GM12874 (cell line): ENCODE results near the gene PRPSAP2.

ENCODE experiments used
- TF ChIP-seq, protein P1 (sequence below): IDR thresholded peaks from 2 replicates; pipeline ENCODE4 v1.5.1; 2011; ENCODE audit warnings: low read depth, mild to moderate bottlenecking, control low read depth, low read length, moderate library complexity; ENCODE audit not compliant: insufficient read depth

Gene PRPSAP2

GRCh38 chr17:18976201-18976600 lies 118.3 kb downstream of the PRPSAP2 start:
- TF ChIP-seq, protein P1, sequence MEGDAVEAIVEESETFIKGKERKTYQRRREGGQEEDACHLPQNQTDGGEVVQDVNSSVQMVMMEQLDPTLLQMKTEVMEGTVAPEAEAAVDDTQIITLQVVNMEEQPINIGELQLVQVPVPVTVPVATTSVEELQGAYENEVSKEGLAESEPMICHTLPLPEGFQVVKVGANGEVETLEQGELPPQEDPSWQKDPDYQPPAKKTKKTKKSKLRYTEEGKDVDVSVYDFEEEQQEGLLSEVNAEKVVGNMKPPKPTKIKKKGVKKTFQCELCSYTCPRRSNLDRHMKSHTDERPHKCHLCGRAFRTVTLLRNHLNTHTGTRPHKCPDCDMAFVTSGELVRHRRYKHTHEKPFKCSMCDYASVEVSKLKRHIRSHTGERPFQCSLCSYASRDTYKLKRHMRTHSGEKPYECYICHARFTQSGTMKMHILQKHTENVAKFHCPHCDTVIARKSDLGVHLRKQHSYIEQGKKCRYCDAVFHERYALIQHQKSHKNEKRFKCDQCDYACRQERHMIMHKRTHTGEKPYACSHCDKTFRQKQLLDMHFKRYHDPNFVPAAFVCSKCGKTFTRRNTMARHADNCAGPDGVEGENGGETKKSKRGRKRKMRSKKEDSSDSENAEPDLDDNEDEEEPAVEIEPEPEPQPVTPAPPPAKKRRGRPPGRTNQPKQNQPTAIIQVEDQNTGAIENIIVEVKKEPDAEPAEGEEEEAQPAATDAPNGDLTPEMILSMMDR: no peak

- TF ChIP-seq, protein P1: no peak
These were observed 119.1 kb downstream of the PRPSAP2 start for GRCh38 chr17:18977021-18977420.

DNA sequence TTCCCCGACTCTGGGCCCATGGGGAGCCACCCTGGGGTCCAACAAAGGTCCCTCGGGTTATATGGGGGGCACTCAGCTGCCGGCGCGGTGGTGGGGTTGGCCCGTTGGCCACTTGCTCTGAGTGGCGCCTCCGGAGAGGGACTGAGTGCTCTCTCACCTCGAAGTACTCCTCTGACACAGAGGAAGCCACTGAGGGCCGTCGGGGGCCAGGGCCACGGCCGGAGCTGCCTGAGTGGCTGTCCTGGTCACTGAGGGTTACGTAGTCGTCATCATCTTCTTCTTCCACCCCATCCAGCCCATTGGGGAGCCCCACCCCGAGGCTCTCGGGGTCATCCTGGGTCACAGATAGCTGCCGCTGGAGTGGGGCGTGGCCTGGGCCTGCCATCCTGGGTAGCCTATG lies 119.7 kb downstream of the PRPSAP2 start:
- TF ChIP-seq, protein P1: no peak

- TF ChIP-seq, protein P1: no peak
These were observed 120.1 kb downstream of the PRPSAP2 start for GRCh38 chr17:18978050-18978449.

GRCh38 chr17:18978655-18979054 lies 120.7 kb downstream of the PRPSAP2 start:
- TF ChIP-seq, protein P1: no peak
